ENCODE measurements around the gene ZNF813. TPM values are rescaled to one million over a fixed set of nuclear protein-coding genes. Genes with fewer than 3 reads are reported as not detected.
"Not testable (repeated sequence)": the region's sequence is repeated elsewhere in the genome, so short reads cannot be mapped to it uniquely, and the experiment has no call there.

ZNF813 gene
- total and polyA plus RNA-seq, 3 experiments from 2014 or later = 4.7 to 6.6 (median 5.6) TPM

DNA sequence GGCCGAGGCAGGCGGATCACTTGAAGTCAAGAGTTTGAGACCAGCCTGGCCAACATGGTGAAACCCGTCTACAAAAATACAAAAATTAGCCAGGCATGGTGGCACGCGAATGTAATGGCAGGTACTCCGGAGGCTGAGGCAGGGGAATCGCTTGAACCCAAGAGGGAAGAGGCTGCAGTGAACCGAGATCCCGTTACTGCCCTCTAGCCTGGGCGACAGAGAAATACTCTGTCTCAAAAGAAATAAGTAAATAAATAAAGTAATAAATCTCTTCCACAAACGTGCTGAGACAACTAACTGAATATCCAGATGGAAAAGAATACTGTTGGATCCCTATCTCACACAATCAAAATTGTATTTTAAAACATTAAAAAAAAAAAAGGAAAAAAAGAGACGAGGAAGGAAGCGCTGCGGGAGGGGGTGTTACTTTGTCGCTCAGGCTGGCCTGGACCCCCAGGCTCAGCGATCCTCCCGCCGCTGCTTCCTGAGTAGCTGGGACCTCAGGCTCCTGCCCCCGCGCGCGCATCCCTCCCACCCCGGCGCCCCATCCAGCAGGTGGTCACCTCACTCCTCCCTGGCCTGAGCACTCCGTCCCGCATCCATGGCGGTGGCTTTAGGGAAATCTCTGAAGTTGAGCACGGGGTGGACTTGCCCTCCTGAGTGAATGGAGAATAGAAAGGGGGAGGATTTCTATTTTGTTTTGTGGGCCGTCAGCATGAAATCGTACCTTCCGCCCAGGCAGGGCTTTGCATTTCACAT, 628 bp upstream of the ZNF813 start:
- Histone ChIP-seq H3K4me3 (ENCODE audit: low read length) (peak overlapping the region; percentile 77), H3K27me3 (ENCODE audit: insufficient read depth, low read length, poor library complexity, severe bottlenecking) (no peaks in the 10 kb centered on the region), H3K36me3 (ENCODE audit: insufficient read depth, low read length) (no peaks in the 10 kb centered on the region), H3K27ac (ENCODE audit: low read depth, low read length) (no peak overlapping the region), H3K4me1 (ENCODE audit: insufficient read depth, low read length) (no peaks in the 10 kb centered on the region), H3K9me3 (ENCODE audit: low read length) (no peaks in the 10 kb centered on the region)
- H3K36me3 Mint-ChIP-seq = peaks cover 2 to 33% (median 14%) of the 10 kb centered on the region in 3 donors
- H3K9me3 Mint-ChIP-seq = peaks cover 9 to 44% (median 13%) of the 10 kb centered on the region in 5 donors
- ChIA-PET CTCF (no interaction called here), POLR2A (no interaction called here)
- peaks cover 25 to 39% (median 33%) of the 10 kb centered on the region in 3 donors for H3K4me1 Mint-ChIP-seq
- H3K4me3 Mint-ChIP-seq = peak overlapping the region; percentile 89 to 98 (median 93)
- H3K27me3 Mint-ChIP-seq = peaks cover 7 to 18% of the 10 kb centered on the region in 2 donors
- DNase-seq = peak in 1 of 5 donors; percentile 6
- H3K27ac Mint-ChIP-seq = peak overlapping the region in 7 of 8 donors; percentile 88 to 97 (median 90)

- peaks cover 26 to 43% (median 36%) of the 10 kb centered on the region in 3 donors for H3K4me1 Mint-ChIP-seq
- peak overlapping the region; percentile 31 for H3K27ac ChIP-seq (ENCODE audit: low read depth, low read length)
- H3K9me3 ChIP-seq (ENCODE audit: low read length); CTCF ChIA-PET; H3K36me3 ChIP-seq (ENCODE audit: insufficient read depth, low read length); H3K27me3 Mint-ChIP-seq; H3K27me3 ChIP-seq (ENCODE audit: insufficient read depth, low read length, poor library complexity, severe bottlenecking); DNase-seq; POLR2A ChIA-PET; H3K4me1 ChIP-seq (ENCODE audit: insufficient read depth, low read length): not testable (repeated sequence)
- peak overlapping the region; percentile 77 for H3K4me3 ChIP-seq (ENCODE audit: low read length)
- H3K36me3 Mint-ChIP-seq = peaks cover 8 to 43% (median 28%) of the 10 kb centered on the region in 3 donors
- peak overlapping the region in 3 of 8 donors; percentile 17 to 94 (median 87) for H3K27ac Mint-ChIP-seq
- H3K9me3 Mint-ChIP-seq = peaks cover 1 to 50% (median 12%) of the 10 kb centered on the region in 5 donors
- peak overlapping the region; percentile 89 to 98 (median 93) for H3K4me3 Mint-ChIP-seq
Measured at GRCh38 chr19:53468628-53469027, 1.1 kb downstream of the ZNF813 start.

DNA sequence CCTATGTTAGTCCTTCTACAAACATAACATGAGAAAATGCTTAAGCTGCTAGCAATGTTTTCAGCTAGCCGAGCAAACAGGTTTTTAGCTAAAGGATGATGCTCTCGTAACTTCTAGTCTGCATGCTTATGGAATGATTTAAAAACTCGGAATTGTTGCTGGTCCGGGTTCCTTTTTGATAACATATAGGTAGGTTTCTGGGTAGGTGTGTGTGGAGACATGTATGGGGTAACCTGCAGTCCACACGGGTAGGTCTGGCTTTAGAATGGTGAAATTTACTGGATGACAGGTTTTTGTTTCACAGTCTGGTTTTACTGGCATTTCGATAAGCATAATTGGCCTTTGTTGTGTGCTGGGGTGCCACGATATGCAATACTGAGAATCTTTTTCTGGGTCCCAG, 4.4 kb downstream of the ZNF813 start:
- Mint-ChIP-seq H3K4me3 (peak overlapping the region in 1 of 7 donors; percentile 25), H3K4me1 (peaks cover 31 to 49% (median 32%) of the 10 kb centered on the region in 3 donors), H3K27me3 (no peaks in the 10 kb centered on the region), H3K36me3 (peaks cover 22 to 70% (median 55%) of the 10 kb centered on the region in 3 donors), H3K27ac (no peak overlapping the region), H3K9me3 (peaks cover 18 to 68% (median 31%) of the 10 kb centered on the region in 5 donors)
- DNase-seq = no peak
- Histone ChIP-seq H3K4me3 (ENCODE audit: low read length) (no peak overlapping the region), H3K36me3 (ENCODE audit: insufficient read depth, low read length) (peaks cover 19% of the 10 kb centered on the region), H3K27ac (ENCODE audit: low read depth, low read length) (no peak overlapping the region), H3K9me3 (ENCODE audit: low read length) (peaks cover 6% of the 10 kb centered on the region), H3K4me1 (ENCODE audit: insufficient read depth, low read length) (no peaks in the 10 kb centered on the region), H3K27me3 (ENCODE audit: insufficient read depth, low read length, poor library complexity, severe bottlenecking) (no peaks in the 10 kb centered on the region)
- ChIA-PET CTCF (interaction anchor here (1.5 kb wide), 1 partner anchor 276 kb away, joined by 3 read pairs; no protein-coding TSS in a partner anchor), POLR2A (no interaction called here)

DNA sequence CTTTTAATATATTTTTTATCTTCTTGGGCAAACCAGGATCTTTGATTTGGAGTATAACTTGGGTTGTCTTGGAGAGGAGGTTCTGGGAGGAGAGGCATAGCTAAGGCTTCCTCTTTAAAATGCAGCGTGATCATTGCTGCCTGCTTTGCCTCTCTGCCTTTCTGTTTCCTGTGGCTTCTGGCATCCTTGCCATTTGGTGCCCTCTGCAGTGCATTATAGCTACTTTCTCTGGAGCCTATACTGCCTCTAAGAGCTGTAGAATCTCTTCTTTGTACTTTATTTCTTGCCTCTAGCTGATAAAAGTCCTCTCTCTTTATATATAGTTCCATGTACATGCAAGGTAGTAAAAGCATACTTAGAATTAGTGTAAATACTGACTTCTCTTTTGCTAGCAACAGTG, 7.3 kb downstream of the ZNF813 start:
- H3K9me3 ChIP-seq (ENCODE audit: low read length); H3K27me3 Mint-ChIP-seq; POLR2A ChIA-PET; H3K27ac ChIP-seq (ENCODE audit: low read depth, low read length); H3K27me3 ChIP-seq (ENCODE audit: insufficient read depth, low read length, poor library complexity, severe bottlenecking); H3K27ac Mint-ChIP-seq; DNase-seq; H3K4me1 ChIP-seq (ENCODE audit: insufficient read depth, low read length); H3K4me3 ChIP-seq (ENCODE audit: low read length): not testable (repeated sequence)
- Mint-ChIP-seq H3K36me3 (peaks cover 38 to 88% (median 76%) of the 10 kb centered on the region in 3 donors), H3K4me1 (peaks cover 10 to 22% (median 13%) of the 10 kb centered on the region in 3 donors), H3K9me3 (peaks cover 26 to 89% (median 54%) of the 10 kb centered on the region in 5 donors), H3K4me3 (peak overlapping the region in 1 of 7 donors; percentile 4)
- H3K36me3 ChIP-seq (ENCODE audit: insufficient read depth, low read length) = peaks cover 30% of the 10 kb centered on the region
- CTCF ChIA-PET = interaction anchor here (1.3 kb wide), 1 partner anchor 39 kb away, joined by 4 read pairs; no protein-coding TSS in a partner anchor

DNA sequence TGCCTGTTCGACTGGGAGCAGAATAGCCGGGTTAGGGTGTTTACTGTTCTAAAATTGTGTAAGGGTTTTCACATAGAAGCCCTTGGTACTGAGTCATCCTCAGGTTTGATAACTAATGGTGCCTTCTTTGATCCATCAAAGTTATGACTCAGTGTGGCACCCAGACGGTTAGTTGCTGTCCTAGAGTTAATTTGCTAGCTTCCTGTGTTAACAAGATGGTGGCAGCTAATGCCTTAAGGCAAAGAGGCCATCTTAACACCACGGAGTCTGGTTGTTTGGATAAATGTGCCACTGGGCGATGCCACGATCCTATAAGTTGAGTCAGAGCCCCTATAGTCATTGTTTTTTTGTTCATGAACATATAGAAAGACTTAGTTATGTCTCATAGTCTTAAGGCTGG, 7.9 kb downstream of the ZNF813 start:
- H3K4me3 Mint-ChIP-seq; H3K4me3 ChIP-seq (ENCODE audit: low read length); H3K27me3 ChIP-seq (ENCODE audit: insufficient read depth, low read length, poor library complexity, severe bottlenecking); CTCF ChIA-PET; H3K27ac Mint-ChIP-seq; H3K27ac ChIP-seq (ENCODE audit: low read depth, low read length); H3K4me1 ChIP-seq (ENCODE audit: insufficient read depth, low read length); DNase-seq; H3K27me3 Mint-ChIP-seq; POLR2A ChIA-PET: not testable (repeated sequence)
- Mint-ChIP-seq H3K36me3 (peaks cover 38 to 88% (median 82%) of the 10 kb centered on the region in 3 donors), H3K4me1 (peaks cover 9 to 22% (median 10%) of the 10 kb centered on the region in 3 donors), H3K9me3 (peaks cover 26 to 90% (median 60%) of the 10 kb centered on the region in 5 donors)
- Histone ChIP-seq H3K9me3 (ENCODE audit: low read length) (peaks cover 11% of the 10 kb centered on the region), H3K36me3 (ENCODE audit: insufficient read depth, low read length) (peaks cover 30% of the 10 kb centered on the region)

DNA sequence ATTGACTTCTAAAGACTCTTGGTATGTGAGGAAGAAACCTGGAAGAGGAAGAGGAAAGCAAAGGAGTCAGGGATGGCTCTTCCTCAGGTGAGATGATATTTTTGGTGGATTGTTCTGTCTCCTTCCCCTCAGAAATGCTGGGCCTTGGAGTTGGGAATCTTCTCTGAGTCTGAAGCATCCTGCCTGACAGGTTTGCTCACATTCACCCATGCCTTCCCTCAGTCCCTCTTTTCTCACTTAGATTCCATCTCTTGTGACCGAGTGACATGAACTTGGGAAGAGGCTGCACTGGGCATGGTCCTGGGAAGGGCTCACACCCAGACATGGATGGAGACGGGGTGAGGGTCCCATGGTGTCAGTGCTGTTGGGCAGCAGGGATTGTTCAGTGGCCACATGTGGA, 16.2 kb downstream of the ZNF813 start:
- H3K36me3 ChIP-seq (ENCODE audit: insufficient read depth, low read length) = peaks cover 22% of the 10 kb centered on the region
- POLR2A ChIA-PET; H3K27ac Mint-ChIP-seq; H3K27ac ChIP-seq (ENCODE audit: low read depth, low read length); DNase-seq; H3K27me3 Mint-ChIP-seq; CTCF ChIA-PET; H3K4me1 ChIP-seq (ENCODE audit: insufficient read depth, low read length); H3K27me3 ChIP-seq (ENCODE audit: insufficient read depth, low read length, poor library complexity, severe bottlenecking); H3K4me1 Mint-ChIP-seq; H3K4me3 Mint-ChIP-seq; H3K4me3 ChIP-seq (ENCODE audit: low read length): not testable (repeated sequence)
- peaks cover 21% of the 10 kb centered on the region for H3K9me3 ChIP-seq (ENCODE audit: low read length)
- peaks cover 51 to 89% (median 89%) of the 10 kb centered on the region in 3 donors for H3K36me3 Mint-ChIP-seq
- peaks cover 35 to 94% (median 91%) of the 10 kb centered on the region in 5 donors for H3K9me3 Mint-ChIP-seq

DNA sequence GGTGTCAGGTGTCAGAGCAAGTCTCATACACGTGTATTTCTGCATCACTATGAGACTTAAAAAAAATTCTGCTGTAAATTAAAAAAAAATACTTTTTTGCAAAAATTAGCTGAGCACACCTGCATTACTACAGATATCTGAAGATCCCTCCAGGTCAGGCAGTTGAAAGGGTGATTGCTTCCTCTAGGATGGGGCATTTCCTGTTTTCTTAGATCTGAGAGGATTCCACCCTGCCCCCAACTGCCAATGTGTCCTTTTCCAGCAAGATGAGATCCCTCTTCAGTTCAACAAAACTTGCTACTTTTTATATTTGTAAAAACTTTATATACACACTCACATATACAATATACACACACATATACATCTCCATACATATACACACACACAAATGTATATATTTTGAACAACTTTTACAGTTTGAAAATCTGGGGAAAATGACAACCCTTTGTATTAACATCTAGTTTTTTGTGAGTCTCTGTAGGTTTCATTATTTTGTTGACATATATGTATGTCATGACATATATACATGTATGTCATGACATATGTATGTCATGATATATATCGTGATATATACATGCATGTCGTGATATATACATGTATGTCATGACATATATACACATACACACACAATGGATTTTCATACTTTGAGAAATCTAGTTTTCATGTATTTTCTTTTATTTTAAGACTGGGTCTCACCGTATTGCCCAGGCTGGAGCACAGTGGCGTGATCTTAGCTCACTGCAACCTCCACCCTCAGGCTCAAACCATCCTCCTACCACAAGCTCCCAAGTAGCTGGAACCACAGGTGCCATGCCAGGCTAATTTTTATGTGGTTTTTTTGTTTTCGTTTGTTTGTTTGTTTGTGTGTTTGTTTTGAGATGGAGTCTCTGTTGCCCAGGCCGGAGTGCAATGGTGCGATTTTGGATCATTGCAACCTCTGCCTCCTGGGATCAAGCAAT, 17.8 kb downstream of the ZNF813 start:
- Mint-ChIP-seq H3K9me3 (peaks cover 42 to 89% (median 87%) of the 10 kb centered on the region in 5 donors), H3K36me3 (peaks cover 47 to 83% (median 82%) of the 10 kb centered on the region in 3 donors), H3K27ac (no peak overlapping the region), H3K4me1 (no peaks in the 10 kb centered on the region), H3K4me3 (no peak overlapping the region), H3K27me3 (no peaks in the 10 kb centered on the region)
- no peak overlapping the region for H3K4me3 ChIP-seq (ENCODE audit: low read length)
- CTCF ChIA-PET = no interaction called here
- no peak overlapping the region for H3K27ac ChIP-seq (ENCODE audit: low read depth, low read length)
- POLR2A ChIA-PET = no interaction called here
- peaks cover 28% of the 10 kb centered on the region for H3K9me3 ChIP-seq (ENCODE audit: low read length)
- H3K36me3 ChIP-seq (ENCODE audit: insufficient read depth, low read length) = peaks cover 32% of the 10 kb centered on the region
- H3K4me1 ChIP-seq (ENCODE audit: insufficient read depth, low read length) = no peaks in the 10 kb centered on the region
- DNase-seq = no peak
- H3K27me3 ChIP-seq (ENCODE audit: insufficient read depth, low read length, poor library complexity, severe bottlenecking) = no peaks in the 10 kb centered on the region

Data from CD8-positive, alpha-beta memory T cell (primary cell).